CD14-positive monocyte (primary cell): ENCODE data around the gene ANKRD34C. TPM values are rescaled to one million over a fixed set of nuclear protein-coding genes. Genes with fewer than 3 reads are reported as not detected.

ENCODE experiments used
- DNase-seq, 3 donors: peaks; one replicate each; pipeline ENCODE4 v3.0.0-alpha.2; 2011 to 2022
- H2AFZ ChIP-seq: 2 replicates; pipeline ENCODE4 v1.6.0; 2012; ENCODE audit warnings: mild to moderate bottlenecking, low read depth, low read length, inconsistent platforms; ENCODE audit not compliant: insufficient read depth, poor library complexity, severe bottlenecking
- H3K27ac ChIP-seq, 2 donors: 1 replicate in 1 of 2; 2 replicates in 1 of 2; pipeline ENCODE4 v1.5.1; 2012 to 2013; ENCODE audit warnings: low read length in 2 of 2, control low read depth in 1 of 2, inconsistent platforms in 1 of 2, low read depth in 1 of 2, mild to moderate bottlenecking in 1 of 2
- H3K27me3 ChIP-seq, 2 donors: one replicate each; pipeline versions ENCODE4 v1.6.0 to v1.6.1; 2011 to 2013; ENCODE audit warnings: low read length in 2 of 2; ENCODE audit not compliant: control insufficient read depth in 2 of 2, insufficient read depth in 2 of 2
- H3K36me3 ChIP-seq, 2 donors: replicated peaks in 1 of 2; 1 replicate in 1 of 2; 2 replicates in 1 of 2; pipeline versions ENCODE4 v1.5.1 to v1.6.1; 2012 to 2013; ENCODE audit warnings: low read length in 2 of 2, control low read depth in 1 of 2, inconsistent platforms in 1 of 2, mild to moderate bottlenecking in 1 of 2; ENCODE audit not compliant: insufficient read depth in 2 of 2, control insufficient read depth in 1 of 2
- H3K4me1 ChIP-seq, 2 donors: 1 replicate in 1 of 2; 2 replicates in 1 of 2; pipeline versions ENCODE4 v1.5.1 to v1.6.1; 2012 to 2013; ENCODE audit warnings: low read length in 2 of 2, control low read depth in 1 of 2, inconsistent platforms in 1 of 2, mild to moderate bottlenecking in 1 of 2, moderate library complexity in 1 of 2; ENCODE audit not compliant: insufficient read depth in 2 of 2, control insufficient read depth in 1 of 2
- H3K4me2 ChIP-seq: replicated peaks from 2 replicates; pipeline ENCODE3; 2012; ENCODE audit warnings: low read length, moderate library complexity, mild to moderate bottlenecking; ENCODE audit not compliant: poor library complexity, severe bottlenecking; ENCODE audit errors: extremely low read depth
- H3K4me3 ChIP-seq, 3 experiments: fragments of 200-600 bp in 1 of 3; sonication (generic) in 1 of 3; replicated peaks in 1 of 3; 1 replicate in 2 of 3; 2 replicates in 1 of 3; pipeline ENCODE4 v1.5.1; 2011 to 2013; ENCODE audit warnings: low read length in 3 of 3, mild to moderate bottlenecking in 3 of 3, control low read depth in 2 of 3, low read depth in 2 of 3, inconsistent platforms in 1 of 3, moderate library complexity in 1 of 3
- H3K79me2 ChIP-seq: 2 replicates; pipeline ENCODE4 v1.6.0; 2012; ENCODE audit warnings: mild to moderate bottlenecking, control low read depth, inconsistent platforms, low read length, moderate library complexity; ENCODE audit not compliant: insufficient read depth
- H3K9ac ChIP-seq: 2 replicates; pipeline ENCODE4 v1.6.0; 2017; ENCODE audit warnings: low read length, mild to moderate bottlenecking; ENCODE audit not compliant: insufficient read depth, poor library complexity, severe bottlenecking
- H3K9me3 ChIP-seq, 2 donors: replicated peaks in 1 of 2; 1 replicate in 1 of 2; 2 replicates in 1 of 2; pipeline versions ENCODE4 v1.5.1 to v1.6.1; 2012 to 2013; ENCODE audit warnings: low read length in 2 of 2, control low read depth in 1 of 2; ENCODE audit not compliant: control insufficient read depth in 1 of 2, insufficient read depth in 1 of 2
- H4K20me1 ChIP-seq: 2 replicates; pipeline ENCODE4 v1.6.0; 2012; ENCODE audit warnings: mild to moderate bottlenecking, low read length, control low read depth, moderate library complexity; ENCODE audit not compliant: insufficient read depth
- H3K27ac Mint-ChIP-seq, 7 donors: one replicate each; pipeline ENCODE4 v1.8.0; 2020; ENCODE audit warnings: mild to moderate bottlenecking in 7 of 7, mixed read lengths in 7 of 7, moderate library complexity in 6 of 7, inconsistent platforms in 2 of 7
- H3K27me3 Mint-ChIP-seq, 3 donors: one replicate each; pipeline ENCODE4 v1.8.0; 2021 to 2022; ENCODE audit warnings: low read depth in 3 of 3, mild to moderate bottlenecking in 3 of 3, mixed read lengths in 3 of 3, moderate library complexity in 3 of 3, inconsistent platforms in 1 of 3
- H3K36me3 Mint-ChIP-seq, 2 donors: one replicate each; pipeline ENCODE4 v1.8.0; 2020; ENCODE audit warnings: mixed read lengths in 2 of 2, inconsistent platforms in 1 of 2, mild to moderate bottlenecking in 1 of 2
- H3K4me1 Mint-ChIP-seq: one replicate; pipeline ENCODE4 v1.8.0; 2020; ENCODE audit warnings: mild to moderate bottlenecking, mixed read lengths
- H3K4me3 Mint-ChIP-seq, 2 donors: one replicate each; pipeline ENCODE4 v1.8.0; 2020; ENCODE audit warnings: mild to moderate bottlenecking in 2 of 2, mixed read lengths in 2 of 2, moderate library complexity in 1 of 2
- H3K9me3 Mint-ChIP-seq, 7 donors: one replicate each; pipeline ENCODE4 v1.8.0; 2020 to 2022; ENCODE audit warnings: mixed read lengths in 7 of 7, mild to moderate bottlenecking in 6 of 7, moderate library complexity in 6 of 7, inconsistent platforms in 2 of 7
- CTCF ChIP-seq: fragments of 200-600 bp; IDR thresholded peaks from one replicate; pipeline ENCODE4 v1.8.0; 2022; ENCODE audit warnings: antibody characterized with exemption, mild to moderate bottlenecking
- WGBS: methylation state at CpG from one replicate; pipeline ENCODE4 v1.1.5; 2013; ENCODE audit warnings: missing lambda C conversion rate; ENCODE audit not compliant: insufficient coverage; 5-methylcytosine and 5-hydroxymethylcytosine counted together
- intact Hi-C, 2 donors: fragments of 100-400 bp; cut with micrococcal nuclease; formaldehyde crosslinking; loops; one replicate each; pipeline versions ENCODE4 v1.15.0 to v1.15.1; 2023
- polyA plus RNA-seq, 3 donors: library from polyadenylated mRNA; depleted of rRNA in 1 of 3; unstranded in 2 of 3; stranded (reverse) in 1 of 3; fragments of 300-500 nt in 2 of 3; fragments of >200 nt in 1 of 3; fragmentation: Illumina TruSeq in 2 of 3; gene quantifications; 1 replicate in 2 of 3; 2 replicates in 1 of 3; pipeline ENCODE4 v1.2.3, GENCODE V29; 2012 to 2021

ANKRD34C gene
- polyA plus RNA-seq, 3 donors = not detected

GRCh38 chr15:79314186-79314585, 31.7 kb downstream of the ANKRD34C start:
- peaks cover 59% of the 10 kb centered on the region in 2 donors for H3K36me3 Mint-ChIP-seq
- Histone ChIP-seq H3K27ac (no peak overlapping the region), H3K36me3 (peaks cover 56 to 61% of the 10 kb centered on the region in 2 donors), H3K4me3 (no peak overlapping the region), H3K27me3 (no peaks in the 10 kb centered on the region), H4K20me1 (no peaks in the 10 kb centered on the region), H2AFZ (no peak overlapping the region), H3K9ac (no peak overlapping the region), H3K79me2 (peaks cover 14% of the 10 kb centered on the region), H3K4me2 (no peak overlapping the region), H3K4me1 (peaks cover 16 to 20% of the 10 kb centered on the region in 2 donors), H3K9me3 (no peaks in the 10 kb centered on the region)
- H3K4me1 Mint-ChIP-seq = peaks cover 17% of the 10 kb centered on the region
- no peak overlapping the region for H3K4me3 Mint-ChIP-seq
- H3K9me3 Mint-ChIP-seq = peaks cover 0 to 2% (median 0%) of the 10 kb centered on the region in 7 donors
- DNase-seq = no peak
- WGBS = no CpG with 5 or more reads among the region's 1 CpG
- H3K27me3 Mint-ChIP-seq = peaks cover 2 to 11% (median 8%) of the 10 kb centered on the region in 3 donors
- TF ChIP-seq CTCF = no peak
- intact Hi-C loops = no loop called here
- peak overlapping the region in 1 of 7 donors; percentile 61 for H3K27ac Mint-ChIP-seq

- Histone ChIP-seq H3K27me3 (no peaks in the 10 kb centered on the region), H3K4me2 (no peak overlapping the region), H2AFZ (no peak overlapping the region), H3K36me3 (peaks cover 62 to 67% of the 10 kb centered on the region in 2 donors), H3K79me2 (peaks cover 14% of the 10 kb centered on the region), H3K4me1 (peaks cover 16 to 20% of the 10 kb centered on the region in 2 donors), H3K4me3 (no peak overlapping the region), H3K9me3 (no peaks in the 10 kb centered on the region), H4K20me1 (no peaks in the 10 kb centered on the region), H3K27ac (no peak overlapping the region), H3K9ac (no peak overlapping the region)
- no peak for DNase-seq
- no peak for TF ChIP-seq CTCF
- WGBS = 94% methylated on average over 5 of the region's 6 CpGs
- Mint-ChIP-seq H3K9me3 (peaks cover 0 to 7% (median 2%) of the 10 kb centered on the region in 7 donors), H3K36me3 (peaks cover 65% of the 10 kb centered on the region in 2 donors), H3K27me3 (peaks cover under 1 to 6% (median 4%) of the 10 kb centered on the region in 3 donors), H3K4me3 (no peak overlapping the region), H3K27ac (peak overlapping the region in 2 of 7 donors; percentile 46 to 61), H3K4me1 (peaks cover 17% of the 10 kb centered on the region)
- intact Hi-C loops = no loop called here
These were observed 32.3 kb downstream of the ANKRD34C start for GRCh38 chr15:79314811-79315210.
